ENCODE measurements around the gene NHLRC1. TPM values are rescaled to one million over a fixed set of nuclear protein-coding genes. Genes with fewer than 3 reads are reported as not detected.
A peak's percentile ranks its signal among the peaks of the same experiment; 100 is the strongest.

Gene NHLRC1
- total and polyA plus RNA-seq, 9 of the 15 experiments (the other 6 are each of a cell fraction or from before 2014, with no cell fraction given), result not detected

DNA sequence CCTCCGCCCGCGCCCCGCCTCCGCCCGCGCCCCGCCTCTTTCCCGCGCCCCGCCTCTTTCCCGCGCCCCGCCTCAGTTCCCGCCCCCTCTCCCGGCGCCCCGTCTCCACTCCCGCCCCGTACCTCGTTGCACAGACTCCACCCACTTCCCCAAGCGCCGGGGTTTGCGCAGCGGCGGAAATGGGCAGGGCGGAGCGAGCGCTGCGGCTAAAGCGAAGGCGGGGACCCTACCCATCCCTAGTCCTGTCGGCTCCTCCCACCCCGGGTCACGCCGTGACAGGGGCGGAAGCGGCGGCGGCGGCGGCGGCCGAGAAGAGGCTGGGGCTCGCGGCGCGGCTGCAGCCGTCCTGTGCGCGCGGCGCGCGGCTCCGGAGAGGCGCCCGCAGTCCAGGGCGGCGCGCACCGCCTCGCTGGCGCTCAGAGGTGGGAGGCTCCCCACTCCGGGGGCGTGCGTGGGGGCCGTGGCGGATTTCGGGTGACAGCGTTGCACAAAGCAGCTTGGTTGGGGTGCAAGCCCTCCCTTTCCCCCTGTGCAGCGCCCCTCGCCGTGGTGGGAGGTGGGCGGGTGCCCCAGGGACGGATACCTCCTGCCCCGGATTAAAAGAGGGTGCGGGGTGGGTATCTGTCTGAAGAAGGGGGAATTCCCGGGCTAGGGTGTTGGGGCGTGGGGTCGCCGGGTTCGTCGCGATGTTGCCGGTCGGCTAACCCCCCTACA lies 32.8 kb upstream of the NHLRC1 start, which contains the start of gene KDM1B (continued):
- TF ChIP-seq ZNF212 (CRISPR knock-in tag; IDR thresholded peaks at IDR 0.05), result 0 out of 2 replicates have a peak, but pooled peaks have one; percentile 39
- TF ChIP-seq, protein P1, sequence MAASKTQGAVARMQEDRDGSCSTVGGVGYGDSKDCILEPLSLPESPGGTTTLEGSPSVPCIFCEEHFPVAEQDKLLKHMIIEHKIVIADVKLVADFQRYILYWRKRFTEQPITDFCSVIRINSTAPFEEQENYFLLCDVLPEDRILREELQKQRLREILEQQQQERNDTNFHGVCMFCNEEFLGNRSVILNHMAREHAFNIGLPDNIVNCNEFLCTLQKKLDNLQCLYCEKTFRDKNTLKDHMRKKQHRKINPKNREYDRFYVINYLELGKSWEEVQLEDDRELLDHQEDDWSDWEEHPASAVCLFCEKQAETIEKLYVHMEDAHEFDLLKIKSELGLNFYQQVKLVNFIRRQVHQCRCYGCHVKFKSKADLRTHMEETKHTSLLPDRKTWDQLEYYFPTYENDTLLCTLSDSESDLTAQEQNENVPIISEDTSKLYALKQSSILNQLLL (CRISPR knock-in tag; IDR thresholded peaks at IDR 0.05; ENCODE audit: borderline replicate concordance), result no peak
- TF ChIP-seq MTF1 (CRISPR knock-in tag; IDR thresholded peaks at IDR 0.05; ENCODE audit: borderline replicate concordance), result no peak
- TF ChIP-seq, protein P2, sequence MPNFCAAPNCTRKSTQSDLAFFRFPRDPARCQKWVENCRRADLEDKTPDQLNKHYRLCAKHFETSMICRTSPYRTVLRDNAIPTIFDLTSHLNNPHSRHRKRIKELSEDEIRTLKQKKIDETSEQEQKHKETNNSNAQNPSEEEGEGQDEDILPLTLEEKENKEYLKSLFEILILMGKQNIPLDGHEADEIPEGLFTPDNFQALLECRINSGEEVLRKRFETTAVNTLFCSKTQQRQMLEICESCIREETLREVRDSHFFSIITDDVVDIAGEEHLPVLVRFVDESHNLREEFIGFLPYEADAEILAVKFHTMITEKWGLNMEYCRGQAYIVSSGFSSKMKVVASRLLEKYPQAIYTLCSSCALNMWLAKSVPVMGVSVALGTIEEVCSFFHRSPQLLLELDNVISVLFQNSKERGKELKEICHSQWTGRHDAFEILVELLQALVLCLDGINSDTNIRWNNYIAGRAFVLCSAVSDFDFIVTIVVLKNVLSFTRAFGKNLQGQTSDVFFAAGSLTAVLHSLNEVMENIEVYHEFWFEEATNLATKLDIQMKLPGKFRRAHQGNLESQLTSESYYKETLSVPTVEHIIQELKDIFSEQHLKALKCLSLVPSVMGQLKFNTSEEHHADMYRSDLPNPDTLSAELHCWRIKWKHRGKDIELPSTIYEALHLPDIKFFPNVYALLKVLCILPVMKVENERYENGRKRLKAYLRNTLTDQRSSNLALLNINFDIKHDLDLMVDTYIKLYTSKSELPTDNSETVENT (CRISPR knock-in tag; IDR thresholded peaks at IDR 0.05), result peak; percentile 95
- TF ChIP-seq RBBP5 (IDR thresholded peaks at IDR 0.05; ENCODE audit: borderline replicate concordance, insufficient read depth, low read length, poor library complexity, severe bottlenecking), result peak; percentile 78
- TF ChIP-seq, protein P3, sequence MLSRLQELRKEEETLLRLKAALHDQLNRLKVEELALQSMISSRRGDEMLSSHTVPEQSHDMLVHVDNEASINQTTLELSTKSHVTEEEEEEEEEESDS (CRISPR knock-in tag; IDR thresholded peaks at IDR 0.05), result no peak
- no peak for TF ChIP-seq RBM39 (optimal IDR thresholded peaks at IDR 0.05; ENCODE audit: low read depth, low read length)
- no peak for TF ChIP-seq RFX1 (IDR thresholded peaks at IDR 0.05)
- peak; percentile 0 for TF ChIP-seq SUPT5H (IDR thresholded peaks at IDR 0.05)
- peak; percentile 84 for TF ChIP-seq RBFOX2 (IDR thresholded peaks at IDR 0.05; ENCODE audit: low read depth, low read length)
- peak in 1 of 2 experiments; percentile 69; a peak in 2 of 4 replicates for TF ChIP-seq RCOR1 (IDR thresholded peaks at IDR 0.05; ENCODE audit: borderline replicate concordance in 1 of 2, low read depth in 2 of 2, low read length in 2 of 2)
- TF ChIP-seq HDGF (IDR thresholded peaks at IDR 0.05), result no peak
- TF ChIP-seq ILK (tag; IDR thresholded peaks at IDR 0.05; ENCODE audit: borderline replicate concordance, low read depth), result no peak
- no peak for TF ChIP-seq CBFB (CRISPR knock-in tag; IDR thresholded peaks at IDR 0.05)
- peak; percentile 75 for TF ChIP-seq MEIS2 (IDR thresholded peaks at IDR 0.05; ENCODE audit: partially characterized antibody)
- TF ChIP-seq RBM17 (IDR thresholded peaks at IDR 0.05; ENCODE audit: borderline replicate concordance, low read depth, low read length), result no peak
- TF ChIP-seq, protein P4, sequence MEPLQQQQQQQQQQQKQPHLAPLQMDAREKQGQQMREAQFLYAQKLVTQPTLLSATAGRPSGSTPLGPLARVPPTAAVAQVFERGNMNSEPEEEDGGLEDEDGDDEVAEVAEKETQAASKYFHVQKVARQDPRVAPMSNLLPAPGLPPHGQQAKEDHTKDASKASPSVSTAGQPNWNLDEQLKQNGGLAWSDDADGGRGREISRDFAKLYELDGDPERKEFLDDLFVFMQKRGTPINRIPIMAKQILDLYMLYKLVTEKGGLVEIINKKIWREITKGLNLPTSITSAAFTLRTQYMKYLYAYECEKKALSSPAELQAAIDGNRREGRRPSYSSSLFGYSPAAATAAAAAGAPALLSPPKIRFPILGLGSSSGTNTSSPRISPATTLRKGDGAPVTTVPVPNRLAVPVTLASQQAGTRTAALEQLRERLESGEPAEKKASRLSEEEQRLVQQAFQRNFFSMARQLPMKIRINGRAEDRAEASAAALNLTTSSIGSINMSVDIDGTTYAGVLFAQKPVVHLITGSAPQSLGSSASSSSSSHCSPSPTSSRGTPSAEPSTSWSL (CRISPR knock-in tag; IDR thresholded peaks at IDR 0.05; ENCODE audit: borderline replicate concordance), result 0 out of 2 replicates have a peak, but pooled peaks have one; percentile 26
- TF ChIP-seq ELF1 (tag; IDR thresholded peaks at IDR 0.05), result peak; percentile 70
- TF ChIP-seq, protein P5, sequence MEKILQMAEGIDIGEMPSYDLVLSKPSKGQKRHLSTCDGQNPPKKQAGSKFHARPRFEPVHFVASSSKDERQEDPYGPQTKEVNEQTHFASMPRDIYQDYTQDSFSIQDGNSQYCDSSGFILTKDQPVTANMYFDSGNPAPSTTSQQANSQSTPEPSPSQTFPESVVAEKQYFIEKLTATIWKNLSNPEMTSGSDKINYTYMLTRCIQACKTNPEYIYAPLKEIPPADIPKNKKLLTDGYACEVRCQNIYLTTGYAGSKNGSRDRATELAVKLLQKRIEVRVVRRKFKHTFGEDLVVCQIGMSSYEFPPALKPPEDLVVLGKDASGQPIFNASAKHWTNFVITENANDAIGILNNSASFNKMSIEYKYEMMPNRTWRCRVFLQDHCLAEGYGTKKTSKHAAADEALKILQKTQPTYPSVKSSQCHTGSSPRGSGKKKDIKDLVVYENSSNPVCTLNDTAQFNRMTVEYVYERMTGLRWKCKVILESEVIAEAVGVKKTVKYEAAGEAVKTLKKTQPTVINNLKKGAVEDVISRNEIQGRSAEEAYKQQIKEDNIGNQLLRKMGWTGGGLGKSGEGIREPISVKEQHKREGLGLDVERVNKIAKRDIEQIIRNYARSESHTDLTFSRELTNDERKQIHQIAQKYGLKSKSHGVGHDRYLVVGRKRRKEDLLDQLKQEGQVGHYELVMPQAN (IDR thresholded peaks at IDR 0.05; ENCODE audit: borderline replicate concordance), result no peak
- no peak for TF ChIP-seq GTF2E2 (tag; IDR thresholded peaks at IDR 0.05)
- TF ChIP-seq ZNF347 (CRISPR knock-in tag; IDR thresholded peaks at IDR 0.05; ENCODE audit: low read depth), result no peak

Measured in K562 (cell line).